OCI-LY7 (cell line): Measurements from ENCODE around the gene MMP11. TPM values are rescaled to one million over a fixed set of nuclear protein-coding genes. Genes with fewer than 3 reads are reported as not detected.

Experiments
- BruUV-seq: library from RNA; stranded (reverse); fragments of 400-500 nt; replicated peaks from 2 replicates; lab custom pipeline; 2021; lab: Mats Ljungman, UMichigan
- CTCF ChIA-PET: fragments of 300-600 bp; sonication (Branson Sonifier 250); formaldehyde crosslinking; loops from one replicate; lab custom pipeline; 2022; ENCODE audit warnings: antibody characterized with exemption; ENCODE audit not compliant: unreplicated experiment; lab: Charles Lee
- POLR2A ChIA-PET: fragments of 300-600 bp; sonication (Branson Sonifier 250); formaldehyde crosslinking; loops from one replicate; lab custom pipeline; 2022; ENCODE audit warnings: antibody characterized with exemption; lab: Charles Lee
- DNase-seq: peaks from one replicate; pipeline ENCODE4 v3.0.0-alpha.2; 2015; ENCODE audit warnings: low spot score
- H2AFZ ChIP-seq: fragments of 200-600 bp; sonication (generic), shearing (Covaris generic); 2 replicates; pipeline ENCODE4 v1.6.1; 2014; ENCODE audit warnings: mild to moderate bottlenecking, antibody characterized with exemption, low read length, moderate library complexity
- H3K27ac ChIP-seq: fragments of 200-600 bp; sonication (generic); 2 replicates; pipeline ENCODE4 v1.5.1; 2014; ENCODE audit warnings: mixed run types, low read depth, mild to moderate bottlenecking, moderate library complexity, low read length, inconsistent platforms; ENCODE audit not compliant: poor library complexity, severe bottlenecking
- H3K36me3 ChIP-seq: fragments of 200-600 bp; sonication (generic); 2 replicates; pipeline ENCODE4 v1.6.1; 2014; ENCODE audit warnings: mild to moderate bottlenecking, antibody characterized with exemption, low read length, moderate library complexity, mixed read lengths; ENCODE audit not compliant: insufficient read depth
- H3K4me1 ChIP-seq: fragments of 200-600 bp; sonication (generic); 2 replicates; pipeline ENCODE4 v1.5.1; 2014; ENCODE audit warnings: mild to moderate bottlenecking, low read length; ENCODE audit not compliant: insufficient read depth, poor library complexity, severe bottlenecking
- H3K4me2 ChIP-seq: fragments of 200-600 bp; sonication (generic); 2 replicates; pipeline ENCODE4 v1.6.1; 2014; ENCODE audit warnings: mild to moderate bottlenecking, low read length
- H3K4me3 ChIP-seq: fragments of 200-600 bp; sonication (generic); 2 replicates; pipeline ENCODE4 v1.5.1; 2014; ENCODE audit warnings: mild to moderate bottlenecking, low read depth, low read length; ENCODE audit not compliant: poor library complexity, severe bottlenecking
- H3K79me2 ChIP-seq: fragments of 200-600 bp; sonication (generic); 2 replicates; pipeline ENCODE4 v1.6.1; 2016; ENCODE audit warnings: low read depth, mild to moderate bottlenecking, low read length, moderate library complexity, mixed read lengths; ENCODE audit not compliant: insufficient read depth
- H3K9me2 ChIP-seq: fragments of 200-600 bp; sonication (generic); 2 replicates; pipeline ENCODE4 v1.6.1; 2016; ENCODE audit warnings: mild to moderate bottlenecking, low read length, mixed read lengths; ENCODE audit not compliant: insufficient read depth
- H3K9me3 ChIP-seq: fragments of 200-600 bp; sonication (generic); 2 replicates; pipeline ENCODE4 v1.6.1; 2014; ENCODE audit warnings: mild to moderate bottlenecking, mixed run types, low read length, mixed read lengths
- H4K20me1 ChIP-seq: fragments of 200-600 bp; sonication (generic); 2 replicates; pipeline ENCODE4 v1.6.1; 2014; ENCODE audit warnings: mild to moderate bottlenecking, antibody characterized with exemption, low read length, moderate library complexity, mixed read lengths; ENCODE audit not compliant: insufficient read depth
- CTCF ChIP-seq: fragments of 200-600 bp; sonication (generic); conservative IDR thresholded peaks from 2 replicates; pipeline ENCODE4 v1.5.1; 2014; ENCODE audit warnings: mild to moderate bottlenecking, antibody characterized with exemption, low read length, moderate library complexity, mixed read lengths
- EZH2phosphoT487 ChIP-seq: fragments of 200-600 bp; sonication (generic); IDR thresholded peaks from 2 replicates; pipeline ENCODE4 v1.6.1; 2018; ENCODE audit warnings: low read depth, borderline replicate concordance, mild to moderate bottlenecking, mixed run types, antibody characterized with exemption, low read length, moderate library complexity, mixed read lengths
- intact Hi-C: fragments of 100-400 bp; cut with micrococcal nuclease; formaldehyde crosslinking; loops from one replicate; pipeline ENCODE4 v1.10.0; 2022; ENCODE audit not compliant: unreplicated experiment
- total RNA-seq, 2 experiments: library from RNA; depleted of rRNA in 1 of 2; stranded (reverse); fragments of >200 nt in 1 of 2; shearing (Covaris generic) in 1 of 2; gene quantifications; 2 replicates each; pipeline ENCODE4 v1.2.3, GENCODE V29; 2014 to 2022

MMP11 gene
- total RNA-seq, 2 experiments from 2014 or later = 9.2 to 12.9 TPM

- Histone ChIP-seq H4K20me1 (peaks cover 12% of the 10 kb centered on the region; the same call in 1 of the 2 replicates), H3K4me2 (peak overlapping the region; percentile 98), H3K27ac (peak overlapping the region; percentile 74), H3K9me2 (no peaks in the 10 kb centered on the region), H3K4me3 (peak overlapping the region; percentile 99), H3K4me1 (peaks cover 48% of the 10 kb centered on the region), H3K9me3 (no peaks in the 10 kb centered on the region), H2AFZ (no peak overlapping the region), H3K79me2 (peaks cover 26% of the 10 kb centered on the region), H3K36me3 (peaks cover 43% of the 10 kb centered on the region)
- DNase-seq = no peak
- TF ChIP-seq EZH2phosphoT487 (no peak), CTCF (no peak)
- intact Hi-C loops = no loop called here
- ChIA-PET CTCF (no interaction called here), POLR2A (interaction anchor here (0.9 kb wide), 1 partner anchor 30 kb away, joined by 3 read pairs; no protein-coding TSS in a partner anchor)
- BruUV-seq = no TSS peak
Observed at GRCh38 chr22:23763954-23764353, 8.7 kb upstream of the MMP11 start.

GRCh38 chr22:23764899-23765881, 7.5 kb upstream of the MMP11 start:
- Histone ChIP-seq H3K79me2 (peaks cover 26% of the 10 kb centered on the region), H2AFZ (no peak overlapping the region), H3K4me2 (peak overlapping the region; percentile 98), H3K4me1 (peaks cover 61% of the 10 kb centered on the region), H3K4me3 (peak overlapping the region; percentile 99), H3K9me2 (no peaks in the 10 kb centered on the region), H3K27ac (peak overlapping the region; percentile 74), H3K36me3 (peaks cover 43% of the 10 kb centered on the region), H3K9me3 (no peaks in the 10 kb centered on the region), H4K20me1 (peaks cover 12% of the 10 kb centered on the region; the same call in 1 of the 2 replicates)
- CTCF ChIA-PET = no interaction called here
- POLR2A ChIA-PET = interaction anchor here (0.5 to 1.0 kb wide), 2 partner anchors 12 to 114 kb away, joined by 3 read pairs; no protein-coding TSS in a partner anchor
- no peak for DNase-seq
- TF ChIP-seq CTCF (no peak), EZH2phosphoT487 (no peak)
- BruUV-seq = no TSS peak
- intact Hi-C loops = loop anchor here (5.0 kb wide), 2 partner anchors 147 to 223 kb away; no protein-coding TSS in a partner anchor
